K562 (cell line): ENCODE data around the gene SCN4A. TPM values are rescaled to one million over a fixed set of nuclear protein-coding genes. Genes with fewer than 3 reads are reported as not detected.

Experiments used
- ATAC-seq: fragments of 200-7000 bp; cut with Tn5 transposase; 3 replicates; pipeline ENCODE4 v1.9.1; 2020; ENCODE audit warnings: moderate library complexity
- BruUV-seq: library from RNA; stranded (reverse); fragments of 400-500 nt; replicated peaks from 2 replicates; lab custom pipeline; 2021; lab: Mats Ljungman, UMichigan
- CTCF ChIA-PET: fragments of 300-600 bp; formaldehyde crosslinking; extraction: SDS; loops from one replicate; lab custom pipeline; 2021; ENCODE audit warnings: low intra/inter-chr PET ratio; lab: Yijun Ruan, JAX
- POLR2A ChIA-PET: fragments of 300-600, 350-650 bp; sonication (Branson Sonifier 250); formaldehyde crosslinking; extraction: SDS; loops from one replicate; lab custom pipeline; 2021; ENCODE audit warnings: antibody characterized with exemption, inconsistent platforms; lab: Yijun Ruan, JAX
- DNase-seq, 4 experiments: peaks; one replicate each; pipeline versions ENCODE4 v3.0.0 to v3.0.0-alpha.2; 2011 to 2018; ENCODE audit warnings: low spot score in 3 of 4, mixed read lengths in 3 of 4; ENCODE audit errors: extremely low read depth in 1 of 4
- FAIRE-seq: peaks from 2 replicates; lab custom pipeline; 2011; peaks lifted over from hg19 to GRCh38; lab: Jason Lieb, UNC
- H2AFZ ChIP-seq: 2 replicates; pipeline ENCODE4 v1.6.0; 2011; ENCODE audit warnings: low read depth, low read length, control low read depth, inconsistent platforms
- H3K27ac ChIP-seq: fragments of 200-600 bp; 3 replicates; pipeline ENCODE4 v1.8.0; 2011; ENCODE audit warnings: low read depth, mild to moderate bottlenecking, control low read depth, inconsistent platforms, low read length, moderate library complexity, mixed read lengths; ENCODE audit errors: extremely low read depth
- H3K27me3 ChIP-seq, 2 experiments: fragments of 300-600 bp in 1 of 2; 2 replicates in 1 of 2; 3 replicates in 1 of 2; pipeline versions ENCODE4 v1.6.0 to v1.8.0; 2011; ENCODE audit warnings: inconsistent platforms in 2 of 2, low read length in 2 of 2, mild to moderate bottlenecking in 1 of 2, mixed read lengths in 1 of 2, moderate library complexity in 1 of 2; ENCODE audit not compliant: control insufficient read depth in 2 of 2, insufficient read depth in 2 of 2
- H3K36me3 ChIP-seq: fragments of 300-600 bp; 3 replicates; pipeline ENCODE4 v1.8.0; 2011; ENCODE audit warnings: mild to moderate bottlenecking, low read length, inconsistent platforms; ENCODE audit not compliant: control insufficient read depth, insufficient read depth
- H3K4me1 ChIP-seq, 2 experiments: fragments of 200-600 bp in 1 of 2; replicated peaks in 1 of 2; 2 replicates in 1 of 2; 3 replicates in 1 of 2; pipeline versions ENCODE4 v1.5.1 to v1.8.0; 2011; ENCODE audit warnings: inconsistent platforms in 2 of 2, low read length in 2 of 2, mild to moderate bottlenecking in 1 of 2, mixed read lengths in 1 of 2, moderate library complexity in 1 of 2; ENCODE audit not compliant: control insufficient read depth in 2 of 2, insufficient read depth in 2 of 2
- H3K4me2 ChIP-seq: 2 replicates; pipeline ENCODE4 v1.6.1; 2011; ENCODE audit warnings: low read length, control low read depth, inconsistent platforms, mixed read lengths; ENCODE audit not compliant: insufficient read depth
- H3K4me3 ChIP-seq: fragments of 200-600 bp; sonication (generic), shearing (Covaris generic); 2 replicates; pipeline ENCODE4 v1.5.1; 2016; ENCODE audit warnings: control low read depth, inconsistent platforms
- H3K79me2 ChIP-seq: fragments of 200-600 bp; 3 replicates; pipeline ENCODE4 v1.8.0; 2011; ENCODE audit warnings: low read length, inconsistent platforms; ENCODE audit not compliant: control insufficient read depth, insufficient read depth
- H3K9ac ChIP-seq, 2 experiments: 2 replicates each; pipeline versions ENCODE4 v1.6.0 to v1.6.1; 2011; ENCODE audit warnings: low read depth in 2 of 2, low read length in 2 of 2, control low read depth in 1 of 2, inconsistent platforms in 1 of 2, mild to moderate bottlenecking in 1 of 2, mixed read lengths in 1 of 2; ENCODE audit not compliant: insufficient read depth in 1 of 2
- H3K9me1 ChIP-seq: one replicate; pipeline ENCODE4 v1.6.0; 2011; ENCODE audit warnings: inconsistent platforms, mild to moderate bottlenecking, low read length, moderate library complexity; ENCODE audit not compliant: control insufficient read depth, insufficient read depth
- H3K9me3 ChIP-seq: replicated peaks from 2 replicates; pipeline ENCODE4 v1.5.1; 2011; ENCODE audit warnings: low read depth, low read length, inconsistent platforms; ENCODE audit not compliant: control insufficient read depth, insufficient read depth
- H4K20me1 ChIP-seq: replicated peaks from 2 replicates; pipeline ENCODE4 v1.6.1; 2011; ENCODE audit warnings: low read length, inconsistent platforms, mixed read lengths; ENCODE audit not compliant: control insufficient read depth, insufficient read depth
- BHLHE40 ChIP-seq: IDR thresholded peaks from 2 replicates; pipeline ENCODE4 v1.6.1; 2011; ENCODE audit warnings: low read length, improper control_type of control experiment
- IRF9 ChIP-seq: fragments of 450-650 bp; IDR thresholded peaks from 2 replicates; pipeline ENCODE4 v1.6.1; 2016; ENCODE audit warnings: missing biosample characterization, missing genetic modification characterization
- MAZ ChIP-seq, 2 experiments: fragments of 450-650 bp in 1 of 2; sonication (generic) in 1 of 2; formaldehyde crosslinking; IDR thresholded peaks in 1 of 2; conservative IDR thresholded peaks in 1 of 2; 2 replicates each; pipeline versions ENCODE4 v1.4.0 to v1.5.0; 2020; ENCODE audit warnings: mild to moderate bottlenecking in 1 of 2, missing genetic modification reagents in 1 of 2
- NR2C1 ChIP-seq, 2 experiments: fragments of 450-650 bp; IDR thresholded peaks; 2 replicates each; pipeline ENCODE4 v1.6.1; 2017; ENCODE audit warnings: mild to moderate bottlenecking in 2 of 2, antibody characterized with exemption in 1 of 2, inconsistent platforms in 1 of 2, missing compliant biosample characterization in 1 of 2, missing genetic modification characterization in 1 of 2
- NR2C2 ChIP-seq, 2 experiments: fragments of 200-800 bp in 1 of 2; sonication (Bioruptor generic) in 1 of 2; sonication (generic) in 1 of 2; formaldehyde crosslinking in 1 of 2; IDR thresholded peaks; 2 replicates each; pipeline versions ENCODE4 v1.6.1 to v1.8.0; 2016 to 2022; ENCODE audit warnings: mild to moderate bottlenecking in 1 of 2, missing compliant biosample characterization in 1 of 2, missing genetic modification characterization in 1 of 2, missing genetic modification reagents in 1 of 2
- RAD51 ChIP-seq: fragments of 450-650 bp; IDR thresholded peaks from 2 replicates; pipeline ENCODE4 v1.7.1; 2016; ENCODE audit warnings: low read depth, mild to moderate bottlenecking, borderline replicate concordance
- SMARCA5 ChIP-seq: fragments of 450-650 bp; IDR thresholded peaks from 2 replicates; pipeline ENCODE4 v1.6.1; 2016
- USF1 ChIP-seq: sonication (generic); formaldehyde crosslinking; IDR thresholded peaks from 2 replicates; pipeline ENCODE4 v1.9.0; 2022; ENCODE audit warnings: mild to moderate bottlenecking, missing genetic modification reagents
- USF2 ChIP-seq: sonication (generic); formaldehyde crosslinking; IDR thresholded peaks from 2 replicates; pipeline ENCODE4 v1.5.0; 2020; ENCODE audit warnings: missing genetic modification reagents
- WGBS: fragments of 100-300 bp; shearing (Covaris generic); methylation state at CpG from one replicate; pipeline ENCODE4 v1.1.6; 2016; ENCODE audit warnings: low coverage, mixed read lengths; ENCODE audit not compliant: insufficient coverage; ENCODE audit errors: missing lambda C conversion rate; 5-methylcytosine and 5-hydroxymethylcytosine counted together
- in situ Hi-C: fragments of 300-500 bp; cut with MboI; formaldehyde crosslinking; loops from 4 replicates; pipeline ENCODE4 v1.15.0; 2018; ENCODE audit warnings: inconsistent platforms, mixed read lengths
- intact Hi-C: fragments of 100-400 bp; cut with micrococcal nuclease; formaldehyde crosslinking; loops from 2 replicates; pipeline ENCODE4 v1.14.2; 2022
- polyA plus RNA-seq, 8 experiments: library from polyadenylated mRNA; depleted of rRNA in 4 of 8; stranded (reverse) in 5 of 8; unstranded in 3 of 8; fragments of >200 nt; fragmentation: Nextera tagmentation in 2 of 8; fragmentation: Illumina TruSeq in 1 of 8; extraction: Ambion mirVana in 2 of 8; extraction: Trizol in 1 of 8; gene quantifications; 2 replicates each; pipeline versions ENCODE4 v1.2.1 to v1.2.3, GENCODE V29; 2011 to 2014; ENCODE audit warnings: inconsistent platforms in 1 of 8, missing spikeins in 1 of 8
- total RNA-seq, 7 experiments: library from RNA; depleted of rRNA in 6 of 7; stranded (reverse); fragments of >200 nt in 6 of 7; fragmentation: Illumina TruSeq in 2 of 7; extraction: Trizol in 2 of 7; gene quantifications; 2 replicates each; pipeline versions ENCODE4 v1.2.1 to v1.2.3, GENCODE V29; 2011 to 2021; ENCODE audit warnings: low replicate concordance in 1 of 7

Gene SCN4A
- total and polyA plus RNA-seq, 9 of the 15 experiments (the other 6 are each of a cell fraction or from before 2014, with no cell fraction given): 0.29 to 2.6 (median 1.4) TPM

GRCh38 chr17:63937920-63938319 is 34.8 kb downstream of the SCN4A start:
- in situ Hi-C loops: no loop called here
- Histone ChIP-seq H3K27me3 (peaks cover 22 to 49% of the 10 kb centered on the region in 2 experiments), H3K79me2 (no peaks in the 10 kb centered on the region), H3K9me1 (no peaks in the 10 kb centered on the region), H4K20me1 (no peaks in the 10 kb centered on the region; the same call in 1 of the 2 replicates), H3K4me1 (peaks cover 0 to 21% of the 10 kb centered on the region in 2 experiments; a peak in 2 of 5 replicates), H3K9ac (peak overlapping the region in 1 of 2 experiments; percentile 36; a peak in 1 of 4 replicates), H3K4me2 (no peak overlapping the region), H3K27ac (no peak overlapping the region), H3K4me3 (no peak overlapping the region), H3K36me3 (no peaks in the 10 kb centered on the region), H3K9me3 (no peaks in the 10 kb centered on the region; the same call in 1 of the 2 replicates), H2AFZ (no peak overlapping the region)
- no TSS peak for BruUV-seq
- ATAC-seq: no peak
- intact Hi-C loops: no loop called here
- POLR2A ChIA-PET: no interaction called here
- no peak for FAIRE-seq
- CTCF ChIA-PET: no interaction called here
- 12% methylated on average over 4 of the region's 4 CpGs for WGBS
- no peak for TF ChIP-seq MAZ (CRISPR knock-in tag; conservative IDR thresholded peaks at IDR 0.05 in 1 of 2, IDR thresholded peaks at IDR 0.05 in 1 of 2)
- TF ChIP-seq USF2 (CRISPR knock-in tag): peak; percentile 63
- TF ChIP-seq NR2C1 (IDR thresholded peaks at IDR 0.05): peak; percentile 67
- TF ChIP-seq NR2C1 (tag; IDR thresholded peaks at IDR 0.05): peak; percentile 75
- TF ChIP-seq BHLHE40: peak; percentile 30; the same call in 1 of the 2 replicates
- no peak for TF ChIP-seq SMARCA5
- TF ChIP-seq USF1 (CRISPR knock-in tag): peak; percentile 74
- TF ChIP-seq RAD51: 0 out of 2 replicates have a peak, but pooled peaks have one; percentile 40
- no peak for TF ChIP-seq NR2C2 (CRISPR knock-in tag; IDR thresholded peaks at IDR 0.05)
- peak; percentile 60; the same call in 1 of the 2 replicates for TF ChIP-seq NR2C2 (tag; IDR thresholded peaks at IDR 0.05)
- TF ChIP-seq IRF9: no peak
- DNase-seq: no peak
